ENCODE data around the gene RASIP1. TPM values are rescaled to one million over a fixed set of nuclear protein-coding genes. Genes with fewer than 3 reads are reported as not detected.
A peak's percentile ranks its signal among the peaks of the same experiment; 100 is the strongest.

Gene RASIP1
- total RNA-seq, 4 donors from 2014 or later: 4.7 to 16.8 (median 11.4) TPM

DNA sequence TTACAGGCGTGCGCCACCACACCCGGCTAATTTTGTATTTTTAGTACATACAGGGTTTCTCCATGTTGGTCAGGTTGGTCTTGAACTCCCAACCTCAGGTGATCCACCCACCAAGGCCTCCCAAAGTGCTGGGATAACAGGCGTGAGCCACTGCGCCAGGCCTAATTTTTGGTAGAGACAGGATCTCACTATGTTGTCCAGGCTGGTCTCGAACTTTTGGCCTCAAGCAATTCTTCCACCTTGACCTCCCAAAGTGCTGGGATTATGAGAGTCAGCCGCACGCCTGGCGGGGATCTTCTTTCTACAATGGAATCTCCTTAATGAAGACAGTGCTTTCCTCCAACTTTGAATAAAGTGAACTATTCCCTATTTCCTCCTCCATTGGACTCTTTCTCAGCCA is 5.8 kb downstream of the RASIP1 start:
- intact Hi-C loops (cut with DNase I; ENCODE audit: low total_unique reads): no loop called here
- TF ChIP-seq, protein P1, sequence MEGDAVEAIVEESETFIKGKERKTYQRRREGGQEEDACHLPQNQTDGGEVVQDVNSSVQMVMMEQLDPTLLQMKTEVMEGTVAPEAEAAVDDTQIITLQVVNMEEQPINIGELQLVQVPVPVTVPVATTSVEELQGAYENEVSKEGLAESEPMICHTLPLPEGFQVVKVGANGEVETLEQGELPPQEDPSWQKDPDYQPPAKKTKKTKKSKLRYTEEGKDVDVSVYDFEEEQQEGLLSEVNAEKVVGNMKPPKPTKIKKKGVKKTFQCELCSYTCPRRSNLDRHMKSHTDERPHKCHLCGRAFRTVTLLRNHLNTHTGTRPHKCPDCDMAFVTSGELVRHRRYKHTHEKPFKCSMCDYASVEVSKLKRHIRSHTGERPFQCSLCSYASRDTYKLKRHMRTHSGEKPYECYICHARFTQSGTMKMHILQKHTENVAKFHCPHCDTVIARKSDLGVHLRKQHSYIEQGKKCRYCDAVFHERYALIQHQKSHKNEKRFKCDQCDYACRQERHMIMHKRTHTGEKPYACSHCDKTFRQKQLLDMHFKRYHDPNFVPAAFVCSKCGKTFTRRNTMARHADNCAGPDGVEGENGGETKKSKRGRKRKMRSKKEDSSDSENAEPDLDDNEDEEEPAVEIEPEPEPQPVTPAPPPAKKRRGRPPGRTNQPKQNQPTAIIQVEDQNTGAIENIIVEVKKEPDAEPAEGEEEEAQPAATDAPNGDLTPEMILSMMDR (IDR thresholded peaks at IDR 0.05): no peak
- TF ChIP-seq POLR2A (IDR thresholded peaks at IDR 0.05): no peak
- no peak for DNase-seq (ENCODE audit: low spot score in 2 of 2)
- 94 to 97% methylated on average over 7 to 9 of the region's 9 CpGs for WGBS, 2 donors
- H3K4me3 ChIP-seq (ENCODE audit: low read depth, poor library complexity, severe bottlenecking): no peak overlapping the region

DNA sequence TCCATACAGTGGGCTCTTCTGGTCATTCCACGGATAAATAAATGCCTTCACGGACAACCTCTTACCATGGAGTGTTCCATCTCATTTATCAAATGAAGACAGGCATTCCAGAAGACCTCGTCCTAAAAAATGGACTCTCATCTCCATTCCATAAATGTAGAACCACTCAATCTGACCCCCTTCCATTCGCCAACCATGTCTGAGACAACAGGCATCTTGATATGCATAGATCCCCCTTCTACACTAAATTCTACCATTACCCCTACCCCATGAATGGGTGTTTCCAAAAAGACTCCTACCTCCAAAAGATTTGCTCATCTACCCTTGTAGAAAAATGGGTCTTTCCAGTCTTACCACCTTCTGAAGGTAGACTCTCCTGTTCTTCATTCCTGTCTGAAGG is 9.0 kb downstream of the RASIP1 start:
- no peak for DNase-seq (ENCODE audit: low spot score in 2 of 2)
- no peak for TF ChIP-seq POLR2A (IDR thresholded peaks at IDR 0.05)
- TF ChIP-seq, protein P1 (IDR thresholded peaks at IDR 0.05): no peak
- H3K4me3 ChIP-seq (ENCODE audit: low read depth, poor library complexity, severe bottlenecking): no peak overlapping the region
- WGBS, 2 donors: 90 to 96% methylated on average over 4 of the region's 4 CpGs
- intact Hi-C loops (cut with DNase I; ENCODE audit: low total_unique reads): no loop called here

DNA sequence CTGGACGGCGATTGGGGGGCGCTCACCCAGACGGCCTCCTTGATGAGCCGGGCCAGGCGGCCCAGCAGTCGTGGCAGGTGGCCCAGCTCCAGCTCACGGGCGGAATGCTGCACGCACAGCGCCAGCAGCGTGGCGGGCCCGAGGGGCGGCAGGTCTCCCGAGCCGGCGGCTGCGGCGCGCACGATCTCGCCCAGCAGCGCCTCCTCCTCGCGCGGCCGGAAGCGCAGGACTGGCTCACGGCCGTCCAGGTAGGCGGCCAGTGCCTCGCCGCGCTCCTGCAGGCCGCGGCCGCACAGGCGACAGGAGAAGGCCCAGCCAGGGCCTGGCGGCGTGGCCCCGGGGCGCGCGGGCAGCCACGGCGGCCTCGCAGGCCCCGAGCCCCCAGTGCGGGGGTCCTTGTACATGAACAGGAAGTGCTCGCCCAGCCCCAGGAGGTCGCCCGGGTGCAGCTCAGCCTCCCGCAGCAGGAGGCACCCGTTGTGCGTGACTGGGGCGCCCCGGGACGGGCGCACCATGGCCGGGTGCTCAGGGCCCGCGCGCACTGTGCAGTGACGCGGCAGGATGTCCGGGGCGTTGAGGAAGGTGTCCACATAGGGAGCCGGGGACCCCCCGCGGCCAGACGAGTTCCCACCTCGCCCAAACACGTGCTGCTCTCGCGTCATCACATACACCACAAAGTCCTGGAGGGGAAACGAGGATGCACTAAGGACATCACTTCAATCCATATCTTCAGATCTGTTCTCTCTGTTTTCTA is 11.3 kb downstream of the RASIP1 start:
- WGBS, 2 donors: 52 to 64% methylated on average over 35 to 65 of the region's 77 CpGs
- intact Hi-C loops (cut with DNase I; ENCODE audit: low total_unique reads): no loop called here
- DNase-seq (ENCODE audit: low spot score in 2 of 2): no peak
- TF ChIP-seq, protein P1 (IDR thresholded peaks at IDR 0.05): no peak
- TF ChIP-seq POLR2A (IDR thresholded peaks at IDR 0.05): no peak
- no peak overlapping the region for H3K4me3 ChIP-seq (ENCODE audit: low read depth, poor library complexity, severe bottlenecking)

GRCh38 chr19:48726556-48726955 is 13.9 kb downstream of the RASIP1 start:
- 61 to 74% methylated on average over 2 of the region's 2 CpGs for WGBS, 2 donors
- no peak for DNase-seq (ENCODE audit: low spot score in 2 of 2)
- TF ChIP-seq POLR2A (IDR thresholded peaks at IDR 0.05): no peak
- TF ChIP-seq, protein P1 (IDR thresholded peaks at IDR 0.05): no peak
- H3K4me3 ChIP-seq (ENCODE audit: low read depth, poor library complexity, severe bottlenecking): no peak overlapping the region
- intact Hi-C loops (cut with DNase I; ENCODE audit: low total_unique reads): no loop called here

- WGBS, 2 donors: 46 to 54% methylated on average over 11 of the region's 11 CpGs
- no peak overlapping the region for H3K4me3 ChIP-seq (ENCODE audit: low read depth, poor library complexity, severe bottlenecking)
- intact Hi-C loops (cut with DNase I; ENCODE audit: low total_unique reads): no loop called here
- DNase-seq (ENCODE audit: low spot score in 2 of 2): peak in 1 of 2 donors; percentile 61
- TF ChIP-seq, protein P1 (IDR thresholded peaks at IDR 0.05): no peak
- no peak for TF ChIP-seq POLR2A (IDR thresholded peaks at IDR 0.05)
These were observed 15.3 kb downstream of the RASIP1 start for GRCh38 chr19:48724796-48725753.

Data from lower leg skin (tissue), 4 donors.